DMS 273 (cell line): Measurements from ENCODE around the gene TAF1L.
"Not testable (repeated sequence)": the region's sequence is repeated elsewhere in the genome, so short reads cannot be mapped to it uniquely, and the experiment has no call there.

Source experiments
- DNase-seq: peaks from one replicate; lab custom pipeline; 2025; ENCODE audit not compliant: unreplicated experiment; lab: John Stamatoyannopoulos, UW

TAF1L gene

GRCh38 chr9:32635362-32635761, at the start of gene TAF1L:
TSS of gene TAF1L (minus strand) at chr9:32635669. CDS start at chr9:32635579, 90 bp downstream.
- DNase-seq = no peak

GRCh38 chr9:32681751-32682150, 46.3 kb upstream of the TAF1L start:
- DNase-seq = no peak

- DNase-seq = no peak
Measured at GRCh38 chr9:32677931-32678330, 42.5 kb upstream of the TAF1L start.

- DNase-seq = no peak
Measured at GRCh38 chr9:32672469-32672868, 37.0 kb upstream of the TAF1L start.

GRCh38 chr9:32671333-32671732, 35.9 kb upstream of the TAF1L start:
- DNase-seq = no peak

GRCh38 chr9:32665101-32665500, 29.6 kb upstream of the TAF1L start:
- DNase-seq = no peak

- no peak for DNase-seq
Measured at GRCh38 chr9:32663741-32664140, 28.3 kb upstream of the TAF1L start.

GRCh38 chr9:32647671-32648070, 12.2 kb upstream of the TAF1L start:
- DNase-seq = no peak

- no peak for DNase-seq
Measured at GRCh38 chr9:32644698-32645097, 9.2 kb upstream of the TAF1L start.

- DNase-seq = peak; percentile 10
Measured at GRCh38 chr9:32633151-32633550, 2.3 kb downstream of the TAF1L start.

- DNase-seq = no peak
Measured at GRCh38 chr9:32631991-32632390, 3.5 kb downstream of the TAF1L start.

- DNase-seq = no peak
Measured at GRCh38 chr9:32627394-32627954, 8.0 kb downstream of the TAF1L start.

- DNase-seq = no peak
Measured at GRCh38 chr9:32625320-32625719, 10.1 kb downstream of the TAF1L start.

GRCh38 chr9:32622948-32623347, 12.5 kb downstream of the TAF1L start:
- no peak for DNase-seq

GRCh38 chr9:32618261-32618660, 17.2 kb downstream of the TAF1L start:
- DNase-seq = no peak

GRCh38 chr9:32606811-32607210, 28.7 kb downstream of the TAF1L start:
- DNase-seq = no peak

- DNase-seq = no peak
Measured at GRCh38 chr9:32603914-32604852, 31.3 kb downstream of the TAF1L start.

- DNase-seq = not testable (repeated sequence)
Measured at GRCh38 chr9:32599021-32599420, 36.4 kb downstream of the TAF1L start.

GRCh38 chr9:32596936-32597335, 38.5 kb downstream of the TAF1L start:
- DNase-seq = no peak

- DNase-seq = no peak
Measured at GRCh38 chr9:32596096-32596865, 39.2 kb downstream of the TAF1L start.

GRCh38 chr9:32590898-32591297, 44.6 kb downstream of the TAF1L start:
- DNase-seq = no peak

GRCh38 chr9:32590476-32590875, 45.0 kb downstream of the TAF1L start:
- no peak for DNase-seq
